WI38 (cell line): ENCODE data around the gene SLC24A5.

Experiments
- H3K4me3 ChIP-seq: 2 replicates; pipeline ENCODE4 v1.5.1; 2011; ENCODE audit warnings: low read depth, mild to moderate bottlenecking, control low read depth, low read length
- CTCF ChIP-seq: IDR thresholded peaks from 2 replicates; pipeline ENCODE4 v1.5.1; 2012; ENCODE audit warnings: low read depth, mild to moderate bottlenecking, control low read depth, low read length

Gene SLC24A5

DNA sequence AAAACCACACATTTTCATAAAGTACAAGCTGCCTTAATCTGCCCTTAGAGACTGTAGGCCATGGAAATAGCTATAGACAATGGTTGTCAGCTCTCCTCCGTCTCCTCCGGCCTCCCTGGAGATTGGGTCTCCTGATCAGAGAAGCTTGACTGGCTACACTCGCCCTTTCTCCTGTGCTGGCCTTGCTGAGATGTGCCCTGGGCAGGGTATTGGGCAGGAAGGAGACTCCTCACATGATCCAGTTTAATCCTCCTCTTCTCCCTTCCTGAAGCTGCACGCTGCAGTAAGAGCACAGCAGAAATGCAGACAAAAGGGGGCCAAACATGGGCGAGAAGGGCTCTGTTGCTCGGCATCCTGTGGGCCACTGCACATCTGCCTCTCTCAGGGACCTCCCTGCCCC is at the start of gene SLC24A5:
SLC24A5 (plus strand) TSS at position 246 of the 400 bp plus-strand sequence; CDS start at position 301, 55 bp downstream.
- TF ChIP-seq CTCF = no peak
- no peak within 1 kb of the TSS for H3K4me3 ChIP-seq

GRCh38 chr15:48072941-48073340 is 47.8 kb upstream of the SLC24A5 start:
- H3K4me3 ChIP-seq = no peak overlapping the region

DNA sequence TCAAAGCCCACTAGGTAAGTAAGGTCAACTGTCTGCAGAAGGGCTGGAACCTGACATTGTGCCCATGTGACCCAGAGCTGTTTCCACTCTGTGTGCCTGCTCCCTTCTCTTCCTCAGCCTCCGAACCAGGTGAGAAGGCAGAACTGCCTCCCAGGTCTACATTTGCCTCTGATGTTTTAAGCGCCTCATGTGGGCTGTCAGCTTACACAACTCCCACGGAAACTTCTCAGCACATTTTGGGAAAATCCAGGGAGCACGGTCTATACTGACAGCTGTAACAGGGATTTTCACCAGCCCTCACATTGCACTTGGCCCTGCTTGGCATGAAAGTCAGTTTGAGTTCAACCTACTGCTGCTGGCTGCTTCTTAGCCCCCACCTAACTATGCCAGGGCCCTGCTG is 46.9 kb upstream of the SLC24A5 start:
- TF ChIP-seq CTCF = no peak

More at GRCh38 chr15:48072941-48073340, 47.8 kb upstream of the SLC24A5 start:
- TF ChIP-seq CTCF = no peak

DNA sequence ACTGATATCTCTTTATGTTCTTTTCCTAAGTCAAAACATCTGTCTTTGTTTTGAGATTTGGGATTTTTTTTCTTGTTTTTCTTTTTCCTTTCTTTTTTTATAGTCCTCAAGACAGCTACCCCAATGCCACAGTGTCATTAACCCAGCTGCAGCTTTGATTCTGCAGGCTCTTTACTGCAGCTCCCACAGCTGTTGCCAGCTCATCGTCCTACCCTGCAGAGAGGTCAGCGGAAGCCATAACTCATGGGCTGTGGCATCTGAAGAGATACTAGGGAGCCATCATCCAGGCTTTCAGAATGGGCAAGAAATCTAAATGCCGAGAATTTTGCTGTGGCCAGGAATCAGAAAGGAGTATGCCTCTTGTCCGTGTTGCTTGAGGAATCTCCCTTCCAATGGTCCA is 44.3 kb upstream of the SLC24A5 start:
- TF ChIP-seq CTCF = no peak
- H3K4me3 ChIP-seq = no peak overlapping the region

More for the DNA sequence above, 46.9 kb upstream of the SLC24A5 start:
- no peak overlapping the region for H3K4me3 ChIP-seq

DNA sequence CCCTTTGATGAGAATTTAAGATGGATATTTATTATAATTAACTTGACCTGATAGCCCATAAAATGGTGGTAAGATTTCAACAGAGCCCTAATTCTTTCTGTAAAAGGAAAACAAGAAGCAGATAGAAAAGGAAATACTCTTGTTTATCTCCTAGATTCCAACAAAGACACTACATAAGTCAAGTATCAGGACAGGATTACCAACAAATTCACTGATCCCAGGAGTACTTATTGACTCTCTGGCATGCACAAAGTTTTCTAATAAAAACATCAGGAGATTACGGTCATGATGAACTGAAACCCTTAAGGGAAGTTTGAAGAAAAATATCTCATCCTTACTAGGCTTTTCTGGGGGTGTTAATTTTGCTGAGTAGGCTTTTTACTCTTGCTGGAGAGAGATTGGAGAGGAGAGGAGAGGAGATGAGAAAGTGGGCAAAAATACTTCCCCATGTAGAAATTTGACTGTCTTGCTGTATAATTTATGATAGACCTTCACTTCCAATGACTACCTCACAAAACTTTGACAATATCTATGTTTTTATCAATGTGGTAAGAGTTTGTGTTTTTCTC is 43.1 kb upstream of the SLC24A5 start:
- TF ChIP-seq CTCF = no peak
- H3K4me3 ChIP-seq = no peak overlapping the region

DNA sequence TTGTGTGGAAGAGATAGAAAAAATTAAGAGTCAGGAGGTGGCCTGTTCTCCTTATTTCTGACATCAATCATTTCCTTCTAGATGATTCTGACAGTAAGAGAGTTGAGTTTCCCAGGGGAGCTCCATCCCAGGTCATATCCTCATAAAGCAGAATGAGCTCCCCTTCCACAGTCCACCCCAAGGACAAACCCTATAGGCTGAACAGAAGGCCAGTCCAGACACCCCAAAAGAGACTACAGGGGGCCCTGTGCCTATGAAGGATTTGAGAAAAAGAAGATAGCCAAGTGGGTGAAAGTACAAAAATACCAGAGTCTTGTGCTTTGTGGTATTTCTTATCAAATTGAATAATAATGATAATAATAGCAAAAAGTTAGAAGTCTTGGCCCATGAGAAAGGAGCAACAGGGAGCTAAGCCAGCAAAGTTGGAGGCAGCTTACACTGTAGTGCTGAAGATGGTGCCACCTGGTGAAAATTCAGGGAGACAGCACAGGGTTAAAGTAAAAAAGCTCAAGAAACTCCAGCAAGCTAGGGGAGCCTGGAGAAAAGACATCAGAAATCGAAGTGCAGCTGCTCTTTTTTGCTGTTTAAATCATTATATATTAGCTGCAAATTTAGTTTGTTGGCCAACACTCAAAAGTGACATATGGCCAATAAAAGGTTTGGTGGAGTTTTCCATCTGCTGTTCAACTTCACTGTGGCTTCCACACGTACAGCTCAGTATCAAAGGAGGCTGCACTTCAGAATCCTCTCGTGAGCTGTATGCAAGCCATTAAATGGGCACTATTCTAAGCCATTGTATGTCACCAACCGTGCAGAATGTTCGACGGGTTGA is 35.8 kb upstream of the SLC24A5 start:
- TF ChIP-seq CTCF = peak; percentile 42

DNA sequence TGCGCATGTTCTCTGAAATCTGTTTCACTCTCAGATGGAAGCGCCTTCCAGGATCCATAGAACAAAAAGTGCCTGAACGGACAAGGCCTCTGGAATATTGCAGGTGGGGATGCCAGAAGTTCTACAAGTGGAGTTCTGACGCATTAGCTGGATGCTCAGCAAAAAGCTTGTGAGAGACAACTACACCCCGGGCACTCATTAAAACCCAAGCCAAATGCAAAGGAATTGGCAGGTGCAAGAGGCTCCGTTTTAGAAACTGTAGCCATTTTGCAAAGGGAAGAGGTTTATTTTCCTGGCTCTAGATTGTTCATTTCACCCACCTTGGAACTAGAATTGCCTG is 35.2 kb upstream of the SLC24A5 start:
- H3K4me3 ChIP-seq = no peak overlapping the region
- TF ChIP-seq CTCF = no peak

More for the DNA sequence above, 35.8 kb upstream of the SLC24A5 start:
- H3K4me3 ChIP-seq = no peak overlapping the region
